ENCODE data around the gene KIDINS220. TPM values are rescaled to one million over a fixed set of nuclear protein-coding genes. Genes with fewer than 3 reads are reported as not detected.

Gene KIDINS220
- total RNA-seq, 1 donor from 2014 or later, result 60.0 TPM

GRCh38 chr2:8697190-8697589 is 140.2 kb downstream of the KIDINS220 start:
- intact Hi-C loops (cut with micrococcal nuclease), result no loop called here
- Histone ChIP-seq H3K4me3 (no peak overlapping the region), H3K4me1 (peaks cover 6% of the 10 kb centered on the region), H3K27me3 (ENCODE audit: low read depth) (no peaks in the 10 kb centered on the region), H3K27ac (replicated peaks) (no peak overlapping the region), H3K9me3 (replicated peaks) (peaks cover 12% of the 10 kb centered on the region), H3K36me3 (no peaks in the 10 kb centered on the region)
- no peak for TF ChIP-seq CTCF (IDR thresholded peaks at IDR 0.05; ENCODE audit: borderline replicate concordance)
- no peak for DNase-seq

GRCh38 chr2:8694737-8695136 is 142.7 kb downstream of the KIDINS220 start:
- Histone ChIP-seq H3K4me1 (peaks cover 6% of the 10 kb centered on the region), H3K27ac (replicated peaks) (no peak overlapping the region), H3K9me3 (replicated peaks) (peaks cover 12% of the 10 kb centered on the region), H3K27me3 (ENCODE audit: low read depth) (peaks cover 9% of the 10 kb centered on the region), H3K4me3 (no peak overlapping the region), H3K36me3 (no peaks in the 10 kb centered on the region)
- DNase-seq, result no peak
- intact Hi-C loops (cut with micrococcal nuclease), result no loop called here
- no peak for TF ChIP-seq CTCF (IDR thresholded peaks at IDR 0.05; ENCODE audit: borderline replicate concordance)

- peaks cover 9% of the 10 kb centered on the region for H3K27me3 ChIP-seq (ENCODE audit: low read depth)
- peaks cover 11% of the 10 kb centered on the region for H3K9me3 ChIP-seq (replicated peaks)
- H3K27ac ChIP-seq (replicated peaks), result no peak overlapping the region
- peak; percentile 74 for TF ChIP-seq CTCF (IDR thresholded peaks at IDR 0.05; ENCODE audit: borderline replicate concordance)
- H3K4me1 ChIP-seq, result peaks cover 6% of the 10 kb centered on the region
- intact Hi-C loops (cut with micrococcal nuclease), result no loop called here
- no peaks in the 10 kb centered on the region for H3K36me3 ChIP-seq
- DNase-seq, result no peak
- H3K4me3 ChIP-seq, result peak overlapping the region; percentile 56
These were observed 144.1 kb downstream of the KIDINS220 start for GRCh38 chr2:8693157-8693821.

GRCh38 chr2:8692783-8693156 is 144.6 kb downstream of the KIDINS220 start:
- no peak for TF ChIP-seq CTCF (IDR thresholded peaks at IDR 0.05; ENCODE audit: borderline replicate concordance)

GRCh38 chr2:8691859-8692437 is 145.5 kb downstream of the KIDINS220 start:
- no peak for DNase-seq
- no peak for TF ChIP-seq CTCF (IDR thresholded peaks at IDR 0.05; ENCODE audit: borderline replicate concordance)
- intact Hi-C loops (cut with micrococcal nuclease), result no loop called here
- Histone ChIP-seq H3K27ac (replicated peaks) (no peak overlapping the region), H3K27me3 (ENCODE audit: low read depth) (peaks cover 9% of the 10 kb centered on the region), H3K9me3 (replicated peaks) (no peaks in the 10 kb centered on the region), H3K4me3 (no peak overlapping the region), H3K4me1 (peaks cover 6% of the 10 kb centered on the region), H3K36me3 (no peaks in the 10 kb centered on the region)

More at GRCh38 chr2:8692783-8693156, 144.6 kb downstream of the KIDINS220 start:
- peaks cover 6% of the 10 kb centered on the region for H3K9me3 ChIP-seq (replicated peaks)
- H3K4me3 ChIP-seq, result no peak overlapping the region
- intact Hi-C loops (cut with micrococcal nuclease), result no loop called here
- H3K36me3 ChIP-seq, result no peaks in the 10 kb centered on the region
- H3K27me3 ChIP-seq (ENCODE audit: low read depth), result peaks cover 9% of the 10 kb centered on the region
- no peak for DNase-seq
- H3K27ac ChIP-seq (replicated peaks), result no peak overlapping the region
- H3K4me1 ChIP-seq, result peaks cover 6% of the 10 kb centered on the region

Measured in left ventricle myocardium inferior (tissue), 1 donor.